ENCODE data around the gene PLCB4. TPM values are rescaled to one million over a fixed set of nuclear protein-coding genes. Genes with fewer than 3 reads are reported as not detected.

PLCB4 gene
- total RNA-seq, 2 experiments from 2014 or later: not detected

DNA sequence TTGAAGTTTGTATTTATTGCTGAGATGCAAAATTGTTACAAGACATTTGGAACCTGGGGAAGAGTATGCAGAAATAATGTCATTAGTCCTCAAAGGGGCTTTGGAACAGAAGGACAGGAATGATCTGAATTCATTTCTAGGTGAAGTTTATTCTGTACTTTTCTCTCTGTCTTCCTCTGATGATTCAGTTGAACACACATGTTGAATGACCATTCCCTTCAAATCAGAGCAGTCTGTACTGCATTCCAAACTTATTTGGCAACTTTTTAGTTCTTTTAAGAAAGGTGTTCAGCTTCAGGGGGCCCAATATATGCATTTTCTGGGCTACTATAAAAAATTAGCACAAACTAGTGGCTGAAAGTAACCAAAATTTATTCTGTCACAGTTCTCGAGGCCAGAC, 231.6 kb downstream of the PLCB4 start:
- Histone ChIP-seq H3K9me3 (ENCODE audit: low read length) (no peaks in the 10 kb centered on the region), H3K9me2 (ENCODE audit: insufficient read depth, low read length) (no peaks in the 10 kb centered on the region), H3K4me2 (ENCODE audit: low read length) (no peak overlapping the region), H3K79me2 (ENCODE audit: insufficient read depth, low read depth, low read length) (no peaks in the 10 kb centered on the region), H2AFZ (ENCODE audit: low read length) (no peak overlapping the region), H3K27ac (ENCODE audit: low read depth, low read length, poor library complexity, severe bottlenecking) (no peak overlapping the region), H3K4me3 (ENCODE audit: low read depth, low read length, poor library complexity, severe bottlenecking) (no peak overlapping the region), H4K20me1 (ENCODE audit: insufficient read depth, low read length) (no peaks in the 10 kb centered on the region), H3K36me3 (ENCODE audit: insufficient read depth, low read length) (no peaks in the 10 kb centered on the region), H3K4me1 (ENCODE audit: insufficient read depth, low read length, poor library complexity, severe bottlenecking) (no peaks in the 10 kb centered on the region)
- TF ChIP-seq EZH2phosphoT487 (IDR thresholded peaks at IDR 0.05; ENCODE audit: borderline replicate concordance, low read depth, low read length): no peak
- TF ChIP-seq, protein P1, sequence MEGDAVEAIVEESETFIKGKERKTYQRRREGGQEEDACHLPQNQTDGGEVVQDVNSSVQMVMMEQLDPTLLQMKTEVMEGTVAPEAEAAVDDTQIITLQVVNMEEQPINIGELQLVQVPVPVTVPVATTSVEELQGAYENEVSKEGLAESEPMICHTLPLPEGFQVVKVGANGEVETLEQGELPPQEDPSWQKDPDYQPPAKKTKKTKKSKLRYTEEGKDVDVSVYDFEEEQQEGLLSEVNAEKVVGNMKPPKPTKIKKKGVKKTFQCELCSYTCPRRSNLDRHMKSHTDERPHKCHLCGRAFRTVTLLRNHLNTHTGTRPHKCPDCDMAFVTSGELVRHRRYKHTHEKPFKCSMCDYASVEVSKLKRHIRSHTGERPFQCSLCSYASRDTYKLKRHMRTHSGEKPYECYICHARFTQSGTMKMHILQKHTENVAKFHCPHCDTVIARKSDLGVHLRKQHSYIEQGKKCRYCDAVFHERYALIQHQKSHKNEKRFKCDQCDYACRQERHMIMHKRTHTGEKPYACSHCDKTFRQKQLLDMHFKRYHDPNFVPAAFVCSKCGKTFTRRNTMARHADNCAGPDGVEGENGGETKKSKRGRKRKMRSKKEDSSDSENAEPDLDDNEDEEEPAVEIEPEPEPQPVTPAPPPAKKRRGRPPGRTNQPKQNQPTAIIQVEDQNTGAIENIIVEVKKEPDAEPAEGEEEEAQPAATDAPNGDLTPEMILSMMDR (conservative IDR thresholded peaks at IDR 0.05; ENCODE audit: low read length): no peak
- no peak for DNase-seq (ENCODE audit: low spot score)
- BruUV-seq (replicated peaks): no TSS peak
- ChIA-PET POLR2A (no interaction called here), CTCF (ENCODE audit: unreplicated experiment) (no interaction called here)
- intact Hi-C loops (cut with micrococcal nuclease; ENCODE audit: unreplicated experiment): no loop called here

DNA sequence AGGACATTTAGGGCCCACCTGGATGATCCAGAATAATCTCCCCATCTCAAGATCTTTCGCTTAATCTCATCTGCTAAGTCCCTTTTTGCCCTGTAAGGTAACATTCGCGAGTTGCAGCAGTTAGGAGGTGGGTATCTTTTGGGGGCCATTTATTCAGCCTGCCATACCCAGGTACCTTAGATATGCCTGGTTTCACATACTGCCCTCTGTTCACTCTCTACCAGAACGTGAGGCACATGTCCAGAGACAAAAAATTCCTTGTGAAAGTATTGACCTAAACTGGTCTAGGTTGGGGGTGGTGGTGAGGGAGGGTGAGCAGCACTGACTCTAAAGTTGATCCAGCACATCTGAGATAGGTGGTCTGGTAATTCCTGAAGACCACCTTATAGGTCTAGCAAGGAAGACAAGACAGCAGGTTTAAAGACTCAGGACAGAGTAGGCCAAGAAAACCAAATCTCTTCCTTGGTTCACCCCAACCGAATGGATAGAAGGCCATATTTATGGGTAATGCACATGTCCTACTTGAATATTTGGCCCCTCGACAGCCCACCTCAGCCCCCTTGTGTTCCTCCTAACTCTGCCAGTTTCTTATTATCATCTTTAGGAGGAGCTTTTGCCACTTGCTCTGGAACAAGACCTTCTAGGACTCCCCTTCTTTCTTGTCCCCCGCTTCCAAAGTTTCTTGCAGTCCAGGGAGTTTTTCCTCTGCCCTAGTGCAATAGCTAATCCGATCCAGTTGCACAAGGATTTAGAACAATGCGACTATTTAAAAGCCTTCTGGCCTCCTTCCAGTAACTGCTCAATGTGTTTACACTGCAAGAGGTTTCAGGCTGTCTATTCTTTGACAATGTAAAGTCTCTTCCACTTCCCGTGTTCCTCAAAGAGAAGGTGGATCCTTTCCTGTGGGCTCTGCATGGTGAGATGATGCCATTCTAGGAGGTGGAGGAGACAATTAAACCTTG, 232.5 kb downstream of the PLCB4 start:
- Histone ChIP-seq H2AFZ (ENCODE audit: low read length) (no peak overlapping the region), H3K79me2 (ENCODE audit: insufficient read depth, low read depth, low read length) (no peaks in the 10 kb centered on the region), H3K9me2 (ENCODE audit: insufficient read depth, low read length) (no peaks in the 10 kb centered on the region), H3K27ac (ENCODE audit: low read depth, low read length, poor library complexity, severe bottlenecking) (no peak overlapping the region), H3K4me3 (ENCODE audit: low read depth, low read length, poor library complexity, severe bottlenecking) (no peak overlapping the region), H3K9me3 (ENCODE audit: low read length) (no peaks in the 10 kb centered on the region), H3K36me3 (ENCODE audit: insufficient read depth, low read length) (no peaks in the 10 kb centered on the region), H4K20me1 (ENCODE audit: insufficient read depth, low read length) (no peaks in the 10 kb centered on the region), H3K4me1 (ENCODE audit: insufficient read depth, low read length, poor library complexity, severe bottlenecking) (no peaks in the 10 kb centered on the region), H3K4me2 (ENCODE audit: low read length) (no peak overlapping the region)
- no TSS peak for BruUV-seq (replicated peaks)
- DNase-seq (ENCODE audit: low spot score): no peak
- CTCF ChIA-PET (ENCODE audit: unreplicated experiment): no interaction called here
- TF ChIP-seq, protein P1 (conservative IDR thresholded peaks at IDR 0.05; ENCODE audit: low read length): no peak
- TF ChIP-seq EZH2phosphoT487 (IDR thresholded peaks at IDR 0.05; ENCODE audit: borderline replicate concordance, low read depth, low read length): no peak
- intact Hi-C loops (cut with micrococcal nuclease; ENCODE audit: unreplicated experiment): no loop called here
- POLR2A ChIA-PET: no interaction called here

- intact Hi-C loops (cut with micrococcal nuclease; ENCODE audit: unreplicated experiment): no loop called here
- no peaks in the 10 kb centered on the region for H3K36me3 ChIP-seq (ENCODE audit: insufficient read depth, low read length)
- TF ChIP-seq EZH2phosphoT487 (IDR thresholded peaks at IDR 0.05; ENCODE audit: borderline replicate concordance, low read depth, low read length): no peak
- TF ChIP-seq, protein P1 (conservative IDR thresholded peaks at IDR 0.05; ENCODE audit: low read length): no peak
- BruUV-seq (replicated peaks): no TSS peak
- no peak overlapping the region for H3K4me3 ChIP-seq (ENCODE audit: low read depth, low read length, poor library complexity, severe bottlenecking)
- ChIA-PET POLR2A (no interaction called here), CTCF (ENCODE audit: unreplicated experiment) (no interaction called here)
- H3K4me2 ChIP-seq (ENCODE audit: low read length): no peak overlapping the region
- H3K27ac ChIP-seq (ENCODE audit: low read depth, low read length, poor library complexity, severe bottlenecking): no peak overlapping the region
- no peaks in the 10 kb centered on the region for H3K4me1 ChIP-seq (ENCODE audit: insufficient read depth, low read length, poor library complexity, severe bottlenecking)
- no peak for DNase-seq (ENCODE audit: low spot score)
- no peaks in the 10 kb centered on the region for H4K20me1 ChIP-seq (ENCODE audit: insufficient read depth, low read length)
- H3K79me2 ChIP-seq (ENCODE audit: insufficient read depth, low read depth, low read length): no peaks in the 10 kb centered on the region
- H3K9me2 ChIP-seq (ENCODE audit: insufficient read depth, low read length): no peaks in the 10 kb centered on the region
- no peaks in the 10 kb centered on the region for H3K9me3 ChIP-seq (ENCODE audit: low read length)
- H2AFZ ChIP-seq (ENCODE audit: low read length): no peak overlapping the region
Observed at GRCh38 chr20:9302091-9302462, 233.2 kb downstream of the PLCB4 start.

Data from OCI-LY7 (cell line).